HG03442 (cell line): ENCODE results near the gene FBXO42.
A peak's percentile ranks its signal among the peaks of the same experiment; 100 is the strongest.

Experiments
- ATAC-seq: cut with Tn5 transposase; IDR thresholded peaks from one replicate; pipeline ENCODE4 v1.9.1; 2021; ENCODE audit warnings: mild to moderate bottlenecking, moderate library complexity; ENCODE audit not compliant: unreplicated experiment

FBXO42 gene

GRCh38 chr1:16351994-16352841 is at the start of gene FBXO42:
Gene FBXO42, minus strand, starts transcription at chr1:16352480. Its CDS starts 37,062 bp downstream, at chr1:16315418.
- ATAC-seq, result peak; percentile 84

- no peak for ATAC-seq
Measured at GRCh38 chr1:16398371-16398953, 46.2 kb upstream of the FBXO42 start.

- no peak for ATAC-seq
Measured at GRCh38 chr1:16397120-16397519, 44.8 kb upstream of the FBXO42 start.

- ATAC-seq, result no peak
Measured at GRCh38 chr1:16396591-16396990, 44.3 kb upstream of the FBXO42 start.

- ATAC-seq, result no peak
Measured at GRCh38 chr1:16394977-16395376, 42.7 kb upstream of the FBXO42 start.

- no peak for ATAC-seq
Measured at GRCh38 chr1:16393570-16394521, 41.6 kb upstream of the FBXO42 start.

GRCh38 chr1:16392740-16393569 is 40.7 kb upstream of the FBXO42 start:
- ATAC-seq, result no peak

GRCh38 chr1:16391411-16391810 is 39.1 kb upstream of the FBXO42 start:
- no peak for ATAC-seq

- no peak for ATAC-seq
Measured at GRCh38 chr1:16387201-16388188, 35.2 kb upstream of the FBXO42 start.

GRCh38 chr1:16386454-16387113 is 34.3 kb upstream of the FBXO42 start:
- no peak for ATAC-seq

- ATAC-seq, result no peak
Measured at GRCh38 chr1:16385659-16386453, 33.6 kb upstream of the FBXO42 start.

- no peak for ATAC-seq
Measured at GRCh38 chr1:16383888-16384287, 31.6 kb upstream of the FBXO42 start.

GRCh38 chr1:16380868-16381267 is 28.6 kb upstream of the FBXO42 start:
- no peak for ATAC-seq

- ATAC-seq, result no peak
Measured at GRCh38 chr1:16378443-16378842, 26.2 kb upstream of the FBXO42 start.

GRCh38 chr1:16376971-16377370 is 24.7 kb upstream of the FBXO42 start:
- ATAC-seq, result no peak

- no peak for ATAC-seq
Measured at GRCh38 chr1:16375521-16376340, 23.5 kb upstream of the FBXO42 start.

GRCh38 chr1:16374266-16374665 is 22.0 kb upstream of the FBXO42 start:
- ATAC-seq, result no peak
